CD4-positive, alpha-beta T cell (primary cell): Measurements from ENCODE around the gene ELMO1. TPM values are rescaled to one million over a fixed set of nuclear protein-coding genes. Genes with fewer than 3 reads are reported as not detected.

Experiments used
- ATAC-seq: fragments of 200-7000 bp; cut with Tn5 transposase; one replicate; pipeline ENCODE4 v1.10.0; 2022; ENCODE audit warnings: mild to moderate bottlenecking; ENCODE audit not compliant: poor library complexity
- CTCF ChIA-PET: fragments of 350-600 bp; sonication (Branson Sonifier 250); formaldehyde crosslinking; loops from one replicate; lab custom pipeline; 2021; ENCODE audit warnings: antibody characterized with exemption, inconsistent platforms; lab: Charles Lee
- POLR2A ChIA-PET: fragments of 350-600 bp; sonication (Branson Sonifier 250); formaldehyde crosslinking; loops from one replicate; lab custom pipeline; 2021; ENCODE audit warnings: antibody characterized with exemption, inconsistent platforms; lab: Charles Lee
- DNase-seq, 14 experiments: peaks; one replicate each; pipeline ENCODE4 v3.0.0-alpha.2; 2013 to 2020; ENCODE audit warnings: mixed read lengths in 2 of 14
- H3K27ac ChIP-seq, 2 donors: one replicate each; pipeline versions ENCODE4 v1.5.1 to v1.7.0; 2013; ENCODE audit warnings: low read length in 2 of 2, low read depth in 1 of 2, mild to moderate bottlenecking in 1 of 2
- H3K27me3 ChIP-seq, 2 experiments: 1 replicate in 1 of 2; 2 replicates in 1 of 2; pipeline versions ENCODE4 v1.6.1 to v1.7.0; 2013; ENCODE audit warnings: low read length in 2 of 2, control low read depth in 1 of 2, mild to moderate bottlenecking in 1 of 2, moderate library complexity in 1 of 2; ENCODE audit not compliant: insufficient read depth in 2 of 2, control insufficient read depth in 1 of 2
- H3K36me3 ChIP-seq: one replicate; pipeline ENCODE4 v1.6.1; 2013; ENCODE audit warnings: low read length, control low read depth; ENCODE audit not compliant: insufficient read depth
- H3K4me1 ChIP-seq: one replicate; pipeline ENCODE4 v1.6.1; 2013; ENCODE audit warnings: low read length, control low read depth; ENCODE audit not compliant: insufficient read depth
- H3K4me3 ChIP-seq: one replicate; pipeline ENCODE4 v1.5.1; 2013; ENCODE audit warnings: mild to moderate bottlenecking, low read length, moderate library complexity
- H3K9me3 ChIP-seq, 2 experiments: 1 replicate in 1 of 2; 2 replicates in 1 of 2; pipeline versions ENCODE4 v1.6.1 to v1.7.0; 2013; ENCODE audit warnings: low read length in 2 of 2, mild to moderate bottlenecking in 2 of 2, control low read depth in 1 of 2, moderate library complexity in 1 of 2; ENCODE audit not compliant: control insufficient read depth in 1 of 2, insufficient read depth in 1 of 2
- H3K27ac Mint-ChIP-seq: one replicate; pipeline ENCODE4 v1.8.0; 2020; ENCODE audit warnings: mixed read lengths
- H3K27me3 Mint-ChIP-seq: one replicate; pipeline ENCODE4 v1.8.0; 2021; ENCODE audit warnings: mixed read lengths
- H3K36me3 Mint-ChIP-seq: one replicate; pipeline ENCODE4 v1.8.0; 2021; ENCODE audit warnings: low read depth, mixed read lengths
- H3K4me1 Mint-ChIP-seq: one replicate; pipeline ENCODE4 v1.8.0; 2021; ENCODE audit warnings: low read depth, mixed read lengths
- H3K4me3 Mint-ChIP-seq: one replicate; pipeline ENCODE4 v1.8.0; 2020; ENCODE audit warnings: mild to moderate bottlenecking, mixed read lengths
- H3K9me3 Mint-ChIP-seq: one replicate; pipeline ENCODE4 v1.8.0; 2020; ENCODE audit warnings: mixed read lengths
- intact Hi-C, 2 experiments: fragments of 100-400 bp; cut with DNase I in 1 of 2; cut with micrococcal nuclease in 1 of 2; formaldehyde crosslinking; loops; one replicate each; pipeline versions ENCODE4 v1.15.1 to v1.9.0; 2023 to 2025; cut with DNase I, micrococcal nuclease
- total RNA-seq, 174 experiments: library from RNA in 2 of 174; stranded (reverse) in 2 of 174; gene quantifications; one replicate each; pipeline ENCODE4 v1.2.3 and lab custom pipeline; 2021 to 2026
- TF ChIP-seq, protein P1 (sequence below): fragments of 200-600 bp; IDR thresholded peaks from one replicate; pipeline ENCODE4 v1.8.0; 2022; ENCODE audit warnings: antibody characterized with exemption, mild to moderate bottlenecking

Gene ELMO1
- total RNA-seq, 2 experiments from 2014 or later: 117 to 120 TPM

DNA sequence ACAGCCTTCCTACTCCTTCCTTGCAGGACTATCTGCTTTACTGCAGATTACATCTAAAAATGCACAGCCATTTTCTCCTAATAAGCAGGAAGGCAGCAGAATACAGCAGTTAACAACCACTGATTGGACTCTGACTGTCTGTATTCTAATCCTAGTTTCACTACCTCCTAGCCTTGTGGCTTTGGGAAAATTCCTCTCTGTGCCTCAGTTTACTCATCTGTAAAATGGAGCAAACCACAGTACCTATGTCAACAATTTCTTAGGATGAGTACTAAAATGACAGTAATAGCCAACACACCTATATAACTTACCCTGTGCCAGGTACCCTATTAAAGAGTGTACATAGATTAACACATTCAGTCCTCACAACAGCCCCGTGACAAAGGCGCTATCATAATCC, 89.5 kb downstream of the ELMO1 start:
- H3K27ac ChIP-seq: no peak overlapping the region
- POLR2A ChIA-PET: no interaction called here
- CTCF ChIA-PET: no interaction called here
- Mint-ChIP-seq H3K9me3 (no peaks in the 10 kb centered on the region), H3K36me3 (no peaks in the 10 kb centered on the region), H3K4me1 (peaks cover 86% of the 10 kb centered on the region), H3K4me3 (no peak overlapping the region), H3K27me3 (no peaks in the 10 kb centered on the region), H3K27ac (no peak overlapping the region)
- no peak for ATAC-seq
- intact Hi-C loops: loop anchor here in 1 of 2 experiments (5.0 kb wide), 1 partner anchor 73 kb away; no protein-coding TSS in a partner anchor
- TF ChIP-seq, protein P1, sequence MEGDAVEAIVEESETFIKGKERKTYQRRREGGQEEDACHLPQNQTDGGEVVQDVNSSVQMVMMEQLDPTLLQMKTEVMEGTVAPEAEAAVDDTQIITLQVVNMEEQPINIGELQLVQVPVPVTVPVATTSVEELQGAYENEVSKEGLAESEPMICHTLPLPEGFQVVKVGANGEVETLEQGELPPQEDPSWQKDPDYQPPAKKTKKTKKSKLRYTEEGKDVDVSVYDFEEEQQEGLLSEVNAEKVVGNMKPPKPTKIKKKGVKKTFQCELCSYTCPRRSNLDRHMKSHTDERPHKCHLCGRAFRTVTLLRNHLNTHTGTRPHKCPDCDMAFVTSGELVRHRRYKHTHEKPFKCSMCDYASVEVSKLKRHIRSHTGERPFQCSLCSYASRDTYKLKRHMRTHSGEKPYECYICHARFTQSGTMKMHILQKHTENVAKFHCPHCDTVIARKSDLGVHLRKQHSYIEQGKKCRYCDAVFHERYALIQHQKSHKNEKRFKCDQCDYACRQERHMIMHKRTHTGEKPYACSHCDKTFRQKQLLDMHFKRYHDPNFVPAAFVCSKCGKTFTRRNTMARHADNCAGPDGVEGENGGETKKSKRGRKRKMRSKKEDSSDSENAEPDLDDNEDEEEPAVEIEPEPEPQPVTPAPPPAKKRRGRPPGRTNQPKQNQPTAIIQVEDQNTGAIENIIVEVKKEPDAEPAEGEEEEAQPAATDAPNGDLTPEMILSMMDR: no peak
- H3K36me3 ChIP-seq: no peaks in the 10 kb centered on the region
- H3K27me3 ChIP-seq: no peaks in the 10 kb centered on the region
- DNase-seq: no peak
- no peak overlapping the region for H3K4me3 ChIP-seq
- no peaks in the 10 kb centered on the region for H3K9me3 ChIP-seq
- peaks cover 46% of the 10 kb centered on the region for H3K4me1 ChIP-seq

DNA sequence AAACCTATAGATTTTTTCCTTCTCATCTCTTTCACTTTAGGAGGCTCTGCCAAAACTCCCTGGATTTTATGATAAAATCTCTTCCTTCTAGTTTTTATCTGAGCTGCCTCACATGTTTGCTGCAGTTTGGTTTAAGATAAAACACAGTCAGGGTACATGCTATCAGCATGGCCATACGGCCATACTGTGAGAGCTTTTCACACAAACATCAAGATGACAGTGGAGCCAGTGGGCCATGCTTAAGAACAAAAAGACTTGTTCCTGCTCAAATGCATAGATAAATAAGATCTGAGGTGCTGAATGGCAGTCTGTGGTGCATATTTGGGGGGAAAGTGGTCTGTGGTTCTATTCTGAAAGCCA, 91.0 kb downstream of the ELMO1 start:
- CTCF ChIA-PET: no interaction called here

DNA sequence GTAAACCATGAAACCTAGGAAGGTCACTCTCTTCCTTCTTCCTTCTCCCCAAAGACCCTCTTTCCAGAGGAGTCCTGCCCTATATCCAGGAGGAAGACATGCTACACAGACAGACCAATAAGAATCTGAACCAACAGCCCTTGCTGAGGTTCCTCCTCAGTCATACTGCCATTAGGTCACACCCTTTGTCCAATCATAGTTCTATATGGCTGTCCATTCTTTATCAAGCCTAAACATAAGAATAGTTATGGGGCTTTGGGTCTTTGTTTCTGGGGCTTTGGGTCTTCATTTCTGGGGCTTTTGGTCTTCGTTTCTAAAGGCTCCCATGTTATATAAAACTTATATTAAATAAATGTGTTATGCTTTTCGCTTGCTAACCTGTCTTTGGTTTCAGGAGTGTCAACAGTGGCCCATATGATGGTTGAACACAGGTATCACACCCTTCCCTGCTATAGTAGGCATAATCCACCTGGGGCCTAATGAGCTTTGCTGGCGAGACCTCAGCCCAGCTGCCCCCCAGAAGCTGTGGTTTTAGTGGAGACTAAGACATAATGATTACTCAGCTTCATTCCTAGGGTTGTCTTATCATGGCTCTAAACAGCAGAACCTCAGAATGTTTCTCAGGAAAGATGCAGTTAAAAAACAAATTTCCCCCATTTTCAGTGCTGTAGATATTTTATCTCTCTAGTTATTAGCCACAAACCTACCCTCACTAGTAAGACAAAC, 91.6 kb downstream of the ELMO1 start:
- Histone ChIP-seq H3K27me3 (no peaks in the 10 kb centered on the region), H3K4me3 (no peak overlapping the region), H3K36me3 (no peaks in the 10 kb centered on the region), H3K4me1 (peaks cover 43% of the 10 kb centered on the region), H3K27ac (no peak overlapping the region), H3K9me3 (no peaks in the 10 kb centered on the region)
- Mint-ChIP-seq H3K4me3 (no peak overlapping the region), H3K27ac (peak overlapping the region; percentile 46), H3K36me3 (peaks cover 10% of the 10 kb centered on the region), H3K9me3 (no peaks in the 10 kb centered on the region), H3K27me3 (no peaks in the 10 kb centered on the region), H3K4me1 (peaks cover 85% of the 10 kb centered on the region)
- DNase-seq: no peak
- TF ChIP-seq, protein P1: no peak
- CTCF ChIA-PET: no interaction called here
- POLR2A ChIA-PET: interaction anchor here (1.6 to 6.9 kb wide), 2 partner anchors 90 kb away, joined by 6 to 134 read pairs; partner anchors contain the start of gene ELMO1
- no peak for ATAC-seq
- intact Hi-C loops: loop anchor here in 1 of 2 experiments (5.0 kb wide), 1 partner anchor 75 kb away; no protein-coding TSS in a partner anchor

More for the DNA sequence above, 91.0 kb downstream of the ELMO1 start:
- no peak overlapping the region for H3K4me3 Mint-ChIP-seq
- no peaks in the 10 kb centered on the region for H3K9me3 ChIP-seq
- no peak overlapping the region for H3K27ac ChIP-seq
- H3K4me3 ChIP-seq: no peak overlapping the region
- ATAC-seq (no peak), DNase-seq (no peak)
- H3K9me3 Mint-ChIP-seq: no peaks in the 10 kb centered on the region
- H3K4me1 ChIP-seq: peaks cover 44% of the 10 kb centered on the region
- no peaks in the 10 kb centered on the region for H3K36me3 ChIP-seq
- H3K4me1 Mint-ChIP-seq: peaks cover 85% of the 10 kb centered on the region
- H3K27me3 ChIP-seq: no peaks in the 10 kb centered on the region
- intact Hi-C loops: loop anchor here in 1 of 2 experiments (5.0 kb wide), 1 partner anchor 75 kb away; no protein-coding TSS in a partner anchor
- H3K27ac Mint-ChIP-seq: peak overlapping the region; percentile 46
- peaks cover 9% of the 10 kb centered on the region for H3K36me3 Mint-ChIP-seq
- H3K27me3 Mint-ChIP-seq: no peaks in the 10 kb centered on the region
- TF ChIP-seq, protein P1: no peak
- POLR2A ChIA-PET: interaction anchor here (1.6 kb wide), 1 partner anchor 90 kb away, joined by 6 read pairs; no protein-coding TSS in a partner anchor
